ELR (cell line): Measurements from ENCODE around the gene MAP6.

Experiments used
- DNase-seq: peaks from one replicate; pipeline ENCODE4 v3.0.0-alpha.2; 2015; ENCODE audit warnings: low read depth

MAP6 gene

GRCh38 chr11:75631086-75631730 lies 37.6 kb downstream of the MAP6 start:
- DNase-seq, result no peak

- peak; percentile 40 for DNase-seq
Observed at GRCh38 chr11:75627906-75628668, 40.8 kb downstream of the MAP6 start.

GRCh38 chr11:75626889-75627529 lies 41.8 kb downstream of the MAP6 start:
- no peak for DNase-seq

- peak; percentile 88 for DNase-seq
Observed at GRCh38 chr11:75625991-75626888, 42.6 kb downstream of the MAP6 start.

- no peak for DNase-seq
Observed at GRCh38 chr11:75625021-75625420, 43.8 kb downstream of the MAP6 start.

GRCh38 chr11:75616281-75616680 lies 52.6 kb downstream of the MAP6 start:
- no peak for DNase-seq

GRCh38 chr11:75615751-75616150 lies 53.1 kb downstream of the MAP6 start:
- no peak for DNase-seq

- DNase-seq, result no peak
Observed at GRCh38 chr11:75611823-75612222, 57.0 kb downstream of the MAP6 start.

GRCh38 chr11:75606099-75606498 lies 62.7 kb downstream of the MAP6 start:
- no peak for DNase-seq

- DNase-seq, result peak; percentile 93
Observed at GRCh38 chr11:75603791-75604736, 64.8 kb downstream of the MAP6 start.

GRCh38 chr11:75602951-75603350 lies 65.9 kb downstream of the MAP6 start:
- peak; percentile 36 for DNase-seq

GRCh38 chr11:75601494-75601893 lies 67.3 kb downstream of the MAP6 start:
- DNase-seq, result no peak

- DNase-seq, result no peak
Observed at GRCh38 chr11:75600356-75600755, 68.5 kb downstream of the MAP6 start.

- DNase-seq, result no peak
Observed at GRCh38 chr11:75598900-75599299, 69.9 kb downstream of the MAP6 start.

GRCh38 chr11:75598264-75598663 lies 70.6 kb downstream of the MAP6 start:
- DNase-seq, result no peak

GRCh38 chr11:75597636-75598035 lies 71.2 kb downstream of the MAP6 start:
- DNase-seq, result peak; percentile 66

GRCh38 chr11:75596914-75597313 lies 71.9 kb downstream of the MAP6 start:
- no peak for DNase-seq

GRCh38 chr11:75595429-75595828 lies 73.4 kb downstream of the MAP6 start:
- DNase-seq, result no peak

GRCh38 chr11:75594211-75594610 lies 74.6 kb downstream of the MAP6 start:
- DNase-seq, result no peak

GRCh38 chr11:75593286-75593915 lies 75.4 kb downstream of the MAP6 start:
- DNase-seq, result no peak

- no peak for DNase-seq
Observed at GRCh38 chr11:75592715-75593114, 76.1 kb downstream of the MAP6 start.
